Vagina (tissue), 2 donors: Measurements from ENCODE around the gene WDR73.

Source experiments
- POLR2A ChIP-seq, 2 donors: fragments of 450-650 bp; IDR thresholded peaks; one replicate each; pipeline ENCODE4 v1.6.1; 2017; ENCODE audit warnings: antibody characterized with exemption in 2 of 2, mild to moderate bottlenecking in 2 of 2, moderate library complexity in 2 of 2
- POLR2AphosphoS5 ChIP-seq, 2 donors: sonication (generic); formaldehyde crosslinking; IDR thresholded peaks; one replicate each; pipeline ENCODE4 v1.9.0; 2017; ENCODE audit warnings: antibody characterized with exemption in 2 of 2, mild to moderate bottlenecking in 2 of 2, low read depth in 1 of 2; ENCODE audit not compliant: insufficient read depth in 1 of 2
- TF ChIP-seq, protein P1 (sequence below), 3 experiments: fragments of 450-650 bp in 2 of 3; fragments of 200-600 bp in 1 of 3; sonication (generic) in 1 of 3; IDR thresholded peaks; one replicate each; pipeline ENCODE4 v1.5.1; 2017 to 2019; ENCODE audit warnings: antibody characterized with exemption in 3 of 3, mild to moderate bottlenecking in 2 of 3, moderate library complexity in 2 of 3

DNA sequence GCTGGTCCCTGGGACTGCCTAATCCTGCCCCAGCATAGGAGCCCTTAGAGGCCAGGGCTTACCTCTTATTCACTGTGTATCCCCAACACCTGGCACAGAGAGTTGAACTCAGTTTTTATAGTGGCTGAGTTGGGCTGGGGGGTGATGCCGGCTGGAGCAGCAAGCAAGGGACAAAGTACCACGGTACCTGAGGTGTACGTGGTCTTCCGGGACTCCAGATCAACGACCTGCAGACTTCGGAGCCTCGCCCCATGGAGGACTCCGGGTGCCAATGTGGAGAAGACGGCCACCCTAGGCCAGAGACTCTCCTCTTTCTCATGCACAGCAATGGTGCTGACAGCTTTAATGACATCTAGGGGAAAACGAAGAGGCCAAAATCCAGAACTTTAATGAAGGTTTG lies 8.1 kb downstream of the WDR73 start:
- TF ChIP-seq, protein P1, sequence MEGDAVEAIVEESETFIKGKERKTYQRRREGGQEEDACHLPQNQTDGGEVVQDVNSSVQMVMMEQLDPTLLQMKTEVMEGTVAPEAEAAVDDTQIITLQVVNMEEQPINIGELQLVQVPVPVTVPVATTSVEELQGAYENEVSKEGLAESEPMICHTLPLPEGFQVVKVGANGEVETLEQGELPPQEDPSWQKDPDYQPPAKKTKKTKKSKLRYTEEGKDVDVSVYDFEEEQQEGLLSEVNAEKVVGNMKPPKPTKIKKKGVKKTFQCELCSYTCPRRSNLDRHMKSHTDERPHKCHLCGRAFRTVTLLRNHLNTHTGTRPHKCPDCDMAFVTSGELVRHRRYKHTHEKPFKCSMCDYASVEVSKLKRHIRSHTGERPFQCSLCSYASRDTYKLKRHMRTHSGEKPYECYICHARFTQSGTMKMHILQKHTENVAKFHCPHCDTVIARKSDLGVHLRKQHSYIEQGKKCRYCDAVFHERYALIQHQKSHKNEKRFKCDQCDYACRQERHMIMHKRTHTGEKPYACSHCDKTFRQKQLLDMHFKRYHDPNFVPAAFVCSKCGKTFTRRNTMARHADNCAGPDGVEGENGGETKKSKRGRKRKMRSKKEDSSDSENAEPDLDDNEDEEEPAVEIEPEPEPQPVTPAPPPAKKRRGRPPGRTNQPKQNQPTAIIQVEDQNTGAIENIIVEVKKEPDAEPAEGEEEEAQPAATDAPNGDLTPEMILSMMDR (IDR thresholded peaks at IDR 0.05) = no peak
- TF ChIP-seq POLR2AphosphoS5 (IDR thresholded peaks at IDR 0.05; ENCODE audit: insufficient read depth in 1 of 2, low read depth in 1 of 2) = no peak
- TF ChIP-seq POLR2A (IDR thresholded peaks at IDR 0.05) = no peak
